ENCODE measurements around the gene TNIK. TPM values are rescaled to one million over a fixed set of nuclear protein-coding genes. Genes with fewer than 3 reads are reported as not detected.

The TNIK gene
- total and polyA plus RNA-seq, 2 of the 4 experiments (the other 2 are of a cell fraction) = 3.4 to 6.3 TPM

GRCh38 chr3:171315919-171316318, 144.3 kb downstream of the TNIK start:
- no peaks in the 10 kb centered on the region for H3K27me3 ChIP-seq (ENCODE audit: control insufficient read depth, insufficient read depth, low read length)
- H2BK15ac ChIP-seq (ENCODE audit: low read depth, low read length) = no peak overlapping the region
- TF ChIP-seq MAFK (IDR thresholded peaks at IDR 0.05; ENCODE audit: low read depth, low read length) (no peak), NFE2L2 (IDR thresholded peaks at IDR 0.05; ENCODE audit: low read depth, low read length) (no peak), BHLHE40 (IDR thresholded peaks at IDR 0.05; ENCODE audit: low read depth, low read length) (no peak), POLR2A (IDR thresholded peaks at IDR 0.05; ENCODE audit: low read depth, low read length) (no peak), FOS (IDR thresholded peaks at IDR 0.05; ENCODE audit: low read depth, low read length) (no peak), CTCF (conservative IDR thresholded peaks at IDR 0.05; ENCODE audit: low read depth, low read length) (no peak), RCOR1 (IDR thresholded peaks at IDR 0.05; ENCODE audit: insufficient replicate concordance, low read length) (no peak), USF2 (IDR thresholded peaks at IDR 0.05; ENCODE audit: low read depth, low read length) (no peak)
- no TSS peak for BruUV-seq (replicated peaks)
- in situ Hi-C loops (cut with MboI; ENCODE audit: low sequenced_read_pairs) = no loop called here
- CTCF ChIA-PET = no interaction called here
- no peak overlapping the region for H3K4me3 ChIP-seq (ENCODE audit: insufficient read depth, low read depth, low read length)
- no peak overlapping the region for H4K91ac ChIP-seq (ENCODE audit: insufficient read depth, low read depth, low read length)
- H3K4ac ChIP-seq (ENCODE audit: low read depth, low read length) = no peak overlapping the region
- H4K8ac ChIP-seq (ENCODE audit: low read depth in 2 of 2, low read length in 2 of 2) = no peak overlapping the region
- no peaks in the 10 kb centered on the region for H3K36me3 ChIP-seq (ENCODE audit: control insufficient read depth, insufficient read depth, low read length)
- H3K9me1 ChIP-seq (ENCODE audit: insufficient read depth, low read length) = no peaks in the 10 kb centered on the region
- POLR2A ChIA-PET (ENCODE audit: unreplicated experiment) = no interaction called here
- H3K18ac ChIP-seq (ENCODE audit: low read depth, low read length) = no peak overlapping the region
- H3K23ac ChIP-seq (ENCODE audit: low read depth, low read length) = no peak overlapping the region
- H2BK20ac ChIP-seq (ENCODE audit: low read depth, low read length) = no peak overlapping the region
- H3K4me1 ChIP-seq (ENCODE audit: control insufficient read depth, insufficient read depth, low read length) = no peaks in the 10 kb centered on the region
- 100% methylated on average over 1 of the region's 4 CpGs; no CpG with 5 or more reads in 1 of the 2 experiments for WGBS, 2 experiments (ENCODE audit: extremely low coverage in 2 of 2, insufficient read length in 1 of 2)
- no peak overlapping the region for H3K4me2 ChIP-seq (ENCODE audit: low read depth, low read length)
- no peak overlapping the region for H2BK120ac ChIP-seq (ENCODE audit: low read depth, low read length)
- no peak for ATAC-seq (ENCODE audit: low read depth)
- H4K20me1 ChIP-seq (ENCODE audit: insufficient read depth, low read length) = no peaks in the 10 kb centered on the region; the same call in 1 of the 2 replicates
- H4K5ac ChIP-seq (ENCODE audit: low read depth, low read length) = no peak overlapping the region
- no peak overlapping the region for H3K9ac ChIP-seq (ENCODE audit: low read depth, low read length)
- no peaks in the 10 kb centered on the region for H3K9me3 ChIP-seq (ENCODE audit: control insufficient read depth, insufficient read depth, low read length)
- peaks cover 3 to 4% of the 10 kb centered on the region in 2 experiments; a peak in 2 of 4 replicates for H3K79me1 ChIP-seq (ENCODE audit: low read depth in 1 of 2, low read length in 2 of 2)
- no peak for DNase-seq
- H2BK5ac ChIP-seq (ENCODE audit: low read depth, low read length, poor library complexity, severe bottlenecking) = no peak overlapping the region
- no peak overlapping the region for H2AK9ac ChIP-seq (replicated peaks; ENCODE audit: low read depth, low read length, poor library complexity)
- dilution Hi-C loops (cut with HindIII; ENCODE audit: low sequenced_read_pairs, unreplicated experiment) = no loop called here
- intact Hi-C loops (cut with micrococcal nuclease) = no loop called here
- no peak overlapping the region for H3K27ac ChIP-seq (ENCODE audit: insufficient read depth, low read length)
- H3K56ac ChIP-seq (ENCODE audit: extremely low read depth, insufficient read depth, low read length) = no peak overlapping the region
- no peak overlapping the region for H2AK5ac ChIP-seq (ENCODE audit: low read depth, low read length)
- H3K14ac ChIP-seq (replicated peaks; ENCODE audit: low read depth, low read length) = no peak overlapping the region
- H2AFZ ChIP-seq (replicated peaks; ENCODE audit: low read length, poor library complexity) = no peak overlapping the region

Data from IMR-90 (cell line).